ENCODE data around the gene ENPP1. TPM values are rescaled to one million over a fixed set of nuclear protein-coding genes. Genes with fewer than 3 reads are reported as not detected.

ENPP1 gene
- total and polyA plus RNA-seq, 9 of the 15 experiments (the other 6 are each of a cell fraction or from before 2014, with no cell fraction given), result 0.03 to 0.56 (median 0.14) TPM

DNA sequence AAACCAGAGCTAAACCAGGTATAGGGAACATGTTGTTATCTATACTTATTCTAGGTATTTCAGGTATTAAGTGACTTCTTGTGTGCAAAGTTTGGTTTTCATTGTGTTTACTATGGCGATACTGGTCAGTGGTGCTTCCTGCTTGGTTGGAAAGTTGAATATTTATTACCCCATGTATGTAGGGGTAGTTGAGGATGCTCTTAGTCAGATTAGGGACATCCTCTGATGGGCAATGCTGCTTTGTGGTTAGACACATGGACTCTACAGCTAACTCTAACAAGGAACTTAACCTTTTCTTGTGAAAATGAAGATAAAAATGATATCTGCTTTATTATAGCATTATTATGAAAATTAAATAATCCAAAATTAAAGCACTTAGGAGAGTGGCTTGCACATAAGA, 44.1 kb upstream of the ENPP1 start:
- H3K36me3 ChIP-seq (ENCODE audit: control insufficient read depth, insufficient read depth, low read length), result no peaks in the 10 kb centered on the region
- TF ChIP-seq PTBP1 (IDR thresholded peaks at IDR 0.05; ENCODE audit: low read depth, low read length) (no peak), ZNF41 (CRISPR knock-in tag; conservative IDR thresholded peaks at IDR 0.05) (no peak), HNRNPH1 (optimal IDR thresholded peaks at IDR 0.05; ENCODE audit: low read depth, low read length) (no peak), GTF2A2 (tag; IDR thresholded peaks at IDR 0.05) (no peak), GTF3C2 (IDR thresholded peaks at IDR 0.05; ENCODE audit: borderline replicate concordance, extremely low read depth, insufficient read length) (no peak), ZKSCAN8 (CRISPR knock-in tag; IDR thresholded peaks at IDR 0.05) (no peak), MTA3 (IDR thresholded peaks at IDR 0.05; ENCODE audit: borderline replicate concordance) (no peak), ZBTB1 (CRISPR knock-in tag; IDR thresholded peaks at IDR 0.05; ENCODE audit: borderline replicate concordance, low read depth) (no peak), MIER1 (IDR thresholded peaks at IDR 0.05; ENCODE audit: low read depth) (no peak)
- TF ChIP-seq, protein P1, sequence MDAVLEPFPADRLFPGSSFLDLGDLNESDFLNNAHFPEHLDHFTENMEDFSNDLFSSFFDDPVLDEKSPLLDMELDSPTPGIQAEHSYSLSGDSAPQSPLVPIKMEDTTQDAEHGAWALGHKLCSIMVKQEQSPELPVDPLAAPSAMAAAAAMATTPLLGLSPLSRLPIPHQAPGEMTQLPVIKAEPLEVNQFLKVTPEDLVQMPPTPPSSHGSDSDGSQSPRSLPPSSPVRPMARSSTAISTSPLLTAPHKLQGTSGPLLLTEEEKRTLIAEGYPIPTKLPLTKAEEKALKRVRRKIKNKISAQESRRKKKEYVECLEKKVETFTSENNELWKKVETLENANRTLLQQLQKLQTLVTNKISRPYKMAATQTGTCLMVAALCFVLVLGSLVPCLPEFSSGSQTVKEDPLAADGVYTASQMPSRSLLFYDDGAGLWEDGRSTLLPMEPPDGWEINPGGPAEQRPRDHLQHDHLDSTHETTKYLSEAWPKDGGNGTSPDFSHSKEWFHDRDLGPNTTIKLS (IDR thresholded peaks at IDR 0.05; ENCODE audit: borderline replicate concordance, low read depth), result no peak
- no peak overlapping the region for H3K4me3 ChIP-seq
- WGBS (ENCODE audit: insufficient coverage, low coverage, missing lambda C conversion rate), result 0% methylated on average over 1 of the region's 1 CpG
- H2AFZ ChIP-seq (ENCODE audit: low read depth, low read length), result no peak overlapping the region
- H3K4me2 ChIP-seq (ENCODE audit: insufficient read depth, low read length), result no peak overlapping the region
- H3K27ac ChIP-seq (ENCODE audit: extremely low read depth, low read depth, low read length), result no peak overlapping the region
- DNase-seq (ENCODE audit: extremely low read depth in 1 of 4, low spot score in 3 of 4) (no peak), FAIRE-seq (no peak), ATAC-seq (no peak)
- no TSS peak for BruUV-seq (replicated peaks)
- H3K9me3 ChIP-seq (replicated peaks; ENCODE audit: control insufficient read depth, insufficient read depth, low read depth, low read length), result no peaks in the 10 kb centered on the region
- 0 out of 5 replicates have a peak, but pooled peaks cover 0 to 2% of the 10 kb centered on the region in 2 experiments for H3K27me3 ChIP-seq (ENCODE audit: control insufficient read depth in 2 of 2, insufficient read depth in 2 of 2, low read length in 2 of 2)
- no peaks in the 10 kb centered on the region; a peak in 1 of 5 replicates for H3K4me1 ChIP-seq (replicated peaks in 1 of 2; ENCODE audit: control insufficient read depth in 2 of 2, insufficient read depth in 2 of 2, low read length in 2 of 2)
- H3K9ac ChIP-seq (ENCODE audit: insufficient read depth in 1 of 2, low read depth in 2 of 2, low read length in 2 of 2), result no peak overlapping the region
- no peaks in the 10 kb centered on the region for H3K79me2 ChIP-seq (ENCODE audit: control insufficient read depth, insufficient read depth, low read length)
- no peaks in the 10 kb centered on the region for H3K9me1 ChIP-seq (ENCODE audit: control insufficient read depth, insufficient read depth, low read length)
- ChIA-PET POLR2A (no interaction called here), CTCF (ENCODE audit: low intra/inter-chr PET ratio) (no interaction called here)
- intact Hi-C loops (cut with micrococcal nuclease), result no loop called here
- H4K20me1 ChIP-seq (replicated peaks; ENCODE audit: control insufficient read depth, insufficient read depth, low read length), result no peaks in the 10 kb centered on the region
- in situ Hi-C loops (cut with MboI), result no loop called here

Measured in K562 (cell line).